HepG2 (cell line): ENCODE data around the gene ST7L.

Experiments used
- EP300 ChIP-seq, 3 experiments: sonication (generic) in 1 of 3; formaldehyde crosslinking in 1 of 3; IDR thresholded peaks; 2 replicates each; pipeline versions ENCODE4 v1.5.1 to v1.6.1; 2011 to 2020; ENCODE audit warnings: low read depth in 2 of 3, low read length in 2 of 3, borderline replicate concordance in 1 of 3, improper control_type of control experiment in 1 of 3, mild to moderate bottlenecking in 1 of 3, missing genetic modification reagents in 1 of 3, moderate library complexity in 1 of 3
- KDM2A ChIP-seq: sonication (generic); formaldehyde crosslinking; IDR thresholded peaks from 2 replicates; pipeline ENCODE4 v1.4.0; 2020; ENCODE audit warnings: low read depth, missing genetic modification reagents, borderline replicate concordance
- PITX1 ChIP-seq: sonication (generic); formaldehyde crosslinking; IDR thresholded peaks from 2 replicates; pipeline ENCODE4 v1.5.1; 2020; ENCODE audit warnings: mild to moderate bottlenecking, missing genetic modification reagents
- ZNF678 ChIP-seq: sonication (generic); formaldehyde crosslinking; IDR thresholded peaks from 2 replicates; pipeline ENCODE4 v1.4.0; 2020; ENCODE audit warnings: mild to moderate bottlenecking, missing genetic modification reagents
- TF ChIP-seq, protein P1 (sequence below): sonication (generic); formaldehyde crosslinking; IDR thresholded peaks from 2 replicates; pipeline ENCODE4 v1.4.0; 2020; ENCODE audit warnings: low read depth, missing genetic modification reagents
- TF ChIP-seq, protein P2 (sequence below): sonication (generic); formaldehyde crosslinking; IDR thresholded peaks from 2 replicates; pipeline ENCODE4 v1.5.0; 2020; ENCODE audit warnings: mild to moderate bottlenecking, missing genetic modification reagents, moderate library complexity

DNA sequence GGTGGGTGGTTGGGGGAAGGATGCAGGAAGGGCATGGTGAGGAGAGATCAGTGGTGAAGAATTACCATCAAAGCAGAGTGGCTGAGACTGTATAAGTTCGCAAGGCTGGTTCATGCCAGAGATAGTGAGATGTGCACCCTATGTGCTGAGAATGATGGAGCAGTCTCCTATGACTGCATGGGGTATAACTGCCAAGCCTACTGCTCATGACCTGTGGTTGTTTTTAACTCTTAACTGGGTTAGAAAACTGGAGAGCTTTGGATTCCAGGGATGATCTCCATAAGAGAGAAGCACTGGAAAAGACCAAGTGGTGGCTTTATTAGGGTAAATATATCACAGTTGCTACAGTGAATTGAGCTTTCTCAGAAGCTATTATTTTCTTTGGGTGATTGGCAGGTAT is 94.0 kb downstream of the ST7L start:
- TF ChIP-seq, protein P1, sequence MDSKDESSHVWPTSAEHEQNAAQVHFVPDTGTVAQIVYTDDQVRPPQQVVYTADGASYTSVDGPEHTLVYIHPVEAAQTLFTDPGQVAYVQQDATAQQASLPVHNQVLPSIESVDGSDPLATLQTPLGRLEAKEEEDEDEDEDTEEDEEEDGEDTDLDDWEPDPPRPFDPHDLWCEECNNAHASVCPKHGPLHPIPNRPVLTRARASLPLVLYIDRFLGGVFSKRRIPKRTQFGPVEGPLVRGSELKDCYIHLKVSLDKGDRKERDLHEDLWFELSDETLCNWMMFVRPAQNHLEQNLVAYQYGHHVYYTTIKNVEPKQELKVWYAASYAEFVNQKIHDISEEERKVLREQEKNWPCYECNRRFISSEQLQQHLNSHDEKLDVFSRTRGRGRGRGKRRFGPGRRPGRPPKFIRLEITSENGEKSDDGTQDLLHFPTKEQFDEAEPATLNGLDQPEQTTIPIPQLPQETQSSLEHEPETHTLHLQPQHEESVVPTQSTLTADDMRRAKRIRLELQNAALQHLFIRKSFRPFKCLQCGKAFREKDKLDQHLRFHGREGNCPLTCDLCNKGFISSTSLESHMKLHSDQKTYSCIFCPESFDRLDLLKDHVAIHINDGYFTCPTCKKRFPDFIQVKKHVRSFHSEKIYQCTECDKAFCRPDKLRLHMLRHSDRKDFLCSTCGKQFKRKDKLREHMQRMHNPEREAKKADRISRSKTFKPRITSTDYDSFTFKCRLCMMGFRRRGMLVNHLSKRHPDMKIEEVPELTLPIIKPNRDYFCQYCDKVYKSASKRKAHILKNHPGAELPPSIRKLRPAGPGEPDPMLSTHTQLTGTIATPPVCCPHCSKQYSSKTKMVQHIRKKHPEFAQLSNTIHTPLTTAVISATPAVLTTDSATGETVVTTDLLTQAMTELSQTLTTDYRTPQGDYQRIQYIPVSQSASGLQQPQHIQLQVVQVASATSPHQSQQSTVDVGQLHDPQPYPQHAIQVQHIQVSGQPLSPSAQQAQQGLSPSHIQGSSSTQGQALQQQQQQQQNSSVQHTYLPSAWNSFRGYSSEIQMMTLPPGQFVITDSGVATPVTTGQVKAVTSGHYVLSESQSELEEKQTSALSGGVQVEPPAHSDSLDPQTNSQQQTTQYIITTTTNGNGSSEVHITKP (CRISPR knock-in tag), result no peak
- TF ChIP-seq KDM2A (CRISPR knock-in tag), result no peak
- TF ChIP-seq ZNF678 (CRISPR knock-in tag), result no peak
- TF ChIP-seq, protein P2, sequence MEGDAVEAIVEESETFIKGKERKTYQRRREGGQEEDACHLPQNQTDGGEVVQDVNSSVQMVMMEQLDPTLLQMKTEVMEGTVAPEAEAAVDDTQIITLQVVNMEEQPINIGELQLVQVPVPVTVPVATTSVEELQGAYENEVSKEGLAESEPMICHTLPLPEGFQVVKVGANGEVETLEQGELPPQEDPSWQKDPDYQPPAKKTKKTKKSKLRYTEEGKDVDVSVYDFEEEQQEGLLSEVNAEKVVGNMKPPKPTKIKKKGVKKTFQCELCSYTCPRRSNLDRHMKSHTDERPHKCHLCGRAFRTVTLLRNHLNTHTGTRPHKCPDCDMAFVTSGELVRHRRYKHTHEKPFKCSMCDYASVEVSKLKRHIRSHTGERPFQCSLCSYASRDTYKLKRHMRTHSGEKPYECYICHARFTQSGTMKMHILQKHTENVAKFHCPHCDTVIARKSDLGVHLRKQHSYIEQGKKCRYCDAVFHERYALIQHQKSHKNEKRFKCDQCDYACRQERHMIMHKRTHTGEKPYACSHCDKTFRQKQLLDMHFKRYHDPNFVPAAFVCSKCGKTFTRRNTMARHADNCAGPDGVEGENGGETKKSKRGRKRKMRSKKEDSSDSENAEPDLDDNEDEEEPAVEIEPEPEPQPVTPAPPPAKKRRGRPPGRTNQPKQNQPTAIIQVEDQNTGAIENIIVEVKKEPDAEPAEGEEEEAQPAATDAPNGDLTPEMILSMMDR (CRISPR knock-in tag), result no peak
- no peak for TF ChIP-seq EP300 (IDR thresholded peaks at IDR 0.05; ENCODE audit: low read depth in 2 of 2, low read length in 2 of 2)
- TF ChIP-seq EP300 (CRISPR knock-in tag; IDR thresholded peaks at IDR 0.05; ENCODE audit: borderline replicate concordance), result no peak
- no peak for TF ChIP-seq PITX1
